Activated naive CD8-positive, alpha-beta T cell (primary cell): ENCODE measurements around the gene GNB5.
"Not testable (repeated sequence)": the region's sequence is repeated elsewhere in the genome, so short reads cannot be mapped to it uniquely, and the experiment has no call there.

Source experiments
- H3K27ac Mint-ChIP-seq: one replicate; pipeline ENCODE4 v1.8.0; 2021; ENCODE audit warnings: mixed read lengths
- H3K27me3 Mint-ChIP-seq: one replicate; pipeline ENCODE4 v1.8.0; 2021; ENCODE audit warnings: mixed read lengths
- H3K36me3 Mint-ChIP-seq: one replicate; pipeline ENCODE4 v1.8.0; 2021; ENCODE audit warnings: mixed read lengths
- H3K4me1 Mint-ChIP-seq: one replicate; pipeline ENCODE4 v1.8.0; 2021; ENCODE audit warnings: low read depth, mixed read lengths
- H3K4me3 Mint-ChIP-seq: one replicate; pipeline ENCODE4 v1.8.0; 2021; ENCODE audit warnings: mild to moderate bottlenecking, mixed read lengths
- H3K9me3 Mint-ChIP-seq: one replicate; pipeline ENCODE4 v1.8.0; 2021; ENCODE audit warnings: low read depth, mixed read lengths

The GNB5 gene

DNA sequence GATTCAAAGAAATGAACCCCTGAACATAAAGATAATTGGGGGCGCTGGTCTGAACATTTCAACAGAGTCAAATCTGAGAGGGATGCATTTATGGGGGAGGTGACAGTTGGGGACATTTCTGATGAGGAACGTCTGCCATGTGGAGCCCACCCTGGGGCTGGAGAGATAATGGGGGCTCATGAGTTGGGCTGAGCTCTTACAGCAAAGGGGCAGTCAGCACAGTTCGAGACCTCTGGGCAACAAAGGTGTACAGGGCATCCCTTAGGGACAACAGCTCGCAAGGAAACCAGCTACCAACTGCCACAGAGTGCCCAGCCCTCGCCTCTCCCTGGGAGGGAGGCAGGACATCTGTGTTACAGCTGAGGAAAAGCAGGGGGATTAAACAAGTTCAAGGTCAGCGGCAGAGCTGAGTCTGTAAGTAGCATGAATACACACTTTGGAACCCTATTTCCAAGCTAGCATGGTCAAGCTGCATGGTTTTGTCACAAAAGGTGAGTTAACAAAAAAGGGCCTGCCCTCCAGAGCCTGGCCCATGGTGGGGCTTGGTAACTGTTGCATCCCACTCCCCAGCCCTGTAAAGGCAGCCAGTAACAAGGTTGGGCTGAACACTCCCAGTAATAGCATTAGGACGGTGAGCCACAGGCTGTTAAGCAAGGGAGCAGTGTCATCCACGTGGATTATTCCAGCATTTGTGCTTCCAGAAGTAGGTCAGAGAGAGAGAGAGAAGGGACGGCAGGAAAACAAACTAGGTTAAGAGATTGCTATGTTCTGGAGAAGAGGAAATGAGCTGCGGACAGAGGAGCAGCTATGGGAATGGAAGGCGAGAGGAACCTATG, 4.3 kb downstream of the GNB5 start:
- peaks cover 2% of the 10 kb centered on the region for H3K4me1 Mint-ChIP-seq
- no peaks in the 10 kb centered on the region for H3K27me3 Mint-ChIP-seq
- no peaks in the 10 kb centered on the region for H3K9me3 Mint-ChIP-seq
- H3K4me3 Mint-ChIP-seq: no peak overlapping the region
- H3K36me3 Mint-ChIP-seq: no peaks in the 10 kb centered on the region
- H3K27ac Mint-ChIP-seq: no peak overlapping the region

- peaks cover 10% of the 10 kb centered on the region for H3K4me1 Mint-ChIP-seq
- H3K36me3 Mint-ChIP-seq: no peaks in the 10 kb centered on the region
- no peak overlapping the region for H3K27ac Mint-ChIP-seq
- no peaks in the 10 kb centered on the region for H3K27me3 Mint-ChIP-seq
- no peak overlapping the region for H3K4me3 Mint-ChIP-seq
- H3K9me3 Mint-ChIP-seq: no peaks in the 10 kb centered on the region
Measured at GRCh38 chr15:52185151-52185561, 6.0 kb downstream of the GNB5 start.

- H3K9me3 Mint-ChIP-seq: no peaks in the 10 kb centered on the region
- H3K27ac Mint-ChIP-seq: no peak overlapping the region
- H3K36me3 Mint-ChIP-seq: no peaks in the 10 kb centered on the region
- H3K27me3 Mint-ChIP-seq: no peaks in the 10 kb centered on the region
- peaks cover 10% of the 10 kb centered on the region for H3K4me1 Mint-ChIP-seq
- H3K4me3 Mint-ChIP-seq: no peak overlapping the region
Measured at GRCh38 chr15:52184721-52185120, 6.5 kb downstream of the GNB5 start.

- Mint-ChIP-seq H3K27me3 (no peaks in the 10 kb centered on the region), H3K36me3 (no peaks in the 10 kb centered on the region), H3K9me3 (no peaks in the 10 kb centered on the region), H3K4me1 (peaks cover 15% of the 10 kb centered on the region), H3K27ac (no peak overlapping the region), H3K4me3 (no peak overlapping the region)
Measured at GRCh38 chr15:52183562-52184173, 7.5 kb downstream of the GNB5 start.

- no peak overlapping the region for H3K4me3 Mint-ChIP-seq
- no peaks in the 10 kb centered on the region for H3K27me3 Mint-ChIP-seq
- no peaks in the 10 kb centered on the region for H3K36me3 Mint-ChIP-seq
- peaks cover 26% of the 10 kb centered on the region for H3K4me1 Mint-ChIP-seq
- no peaks in the 10 kb centered on the region for H3K9me3 Mint-ChIP-seq
- H3K27ac Mint-ChIP-seq: no peak overlapping the region
Measured at GRCh38 chr15:52181938-52182780, 9.0 kb downstream of the GNB5 start.

DNA sequence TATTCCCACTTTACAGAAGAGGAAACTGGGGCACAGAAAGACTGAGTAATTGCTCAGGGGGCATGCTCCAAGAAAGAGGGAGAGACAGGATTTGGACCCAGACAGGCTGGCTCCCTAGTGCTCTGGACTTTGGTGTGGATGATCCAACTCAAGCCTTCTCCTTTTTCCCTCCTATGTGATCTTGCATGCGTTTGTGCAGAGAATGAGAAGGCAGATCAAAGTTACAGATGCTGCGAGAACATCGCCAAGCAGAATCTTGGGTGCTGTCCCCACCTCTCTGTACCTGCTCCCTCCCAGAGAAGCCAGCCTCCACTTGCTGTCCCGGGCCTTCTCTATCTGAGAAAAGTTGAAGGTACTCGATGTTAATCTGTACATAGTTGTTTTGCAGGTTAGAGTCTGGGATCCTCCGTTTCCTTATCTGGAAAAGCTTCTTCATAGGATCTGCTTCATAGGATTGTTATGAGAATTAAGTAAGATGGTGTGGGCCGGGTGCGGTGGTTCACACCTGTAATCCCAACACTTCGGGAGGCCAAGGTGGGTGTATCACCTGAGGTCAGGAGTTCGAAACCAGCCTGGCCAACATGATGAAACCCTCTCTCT, 10.2 kb downstream of the GNB5 start:
- peaks cover 33% of the 10 kb centered on the region for H3K4me1 Mint-ChIP-seq
- no peaks in the 10 kb centered on the region for H3K27me3 Mint-ChIP-seq
- H3K36me3 Mint-ChIP-seq: no peaks in the 10 kb centered on the region
- H3K9me3 Mint-ChIP-seq: no peaks in the 10 kb centered on the region
- peak overlapping the region; percentile 72 for H3K27ac Mint-ChIP-seq
- peak overlapping the region; percentile 86 for H3K4me3 Mint-ChIP-seq

DNA sequence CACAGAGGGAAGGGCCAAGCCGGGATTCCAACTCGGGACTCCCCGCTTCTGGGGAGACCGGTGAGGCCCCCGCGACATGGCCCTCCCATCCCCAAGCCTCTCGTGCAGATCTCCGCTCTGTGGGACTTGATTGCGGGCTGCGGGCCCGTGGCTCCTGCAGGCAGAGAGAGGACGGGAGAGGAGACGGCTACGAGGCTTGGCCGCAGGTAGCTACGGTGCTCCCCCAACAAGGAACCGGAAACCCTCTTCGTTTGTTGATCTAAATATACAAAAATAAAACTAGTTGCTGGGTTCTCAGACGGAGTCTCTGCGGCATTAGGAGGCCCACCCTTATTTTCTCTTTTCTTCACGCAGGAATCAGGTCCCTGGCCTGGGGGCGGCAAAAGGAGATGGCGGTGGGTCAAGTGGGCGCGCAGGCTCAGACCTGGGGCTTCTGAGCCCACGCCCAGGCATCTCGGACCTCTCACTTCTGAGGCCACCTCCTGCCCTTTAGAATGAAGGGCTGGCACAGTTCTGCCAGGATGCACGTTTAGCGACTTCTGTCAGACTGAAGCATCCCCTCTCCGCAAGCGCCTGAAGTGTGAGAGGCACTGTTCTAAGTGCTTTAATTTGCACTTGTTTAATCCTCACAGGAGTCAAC, 10.9 kb downstream of the GNB5 start:
- H3K4me3 Mint-ChIP-seq: peak overlapping the region; percentile 86
- H3K36me3 Mint-ChIP-seq: no peaks in the 10 kb centered on the region
- H3K27me3 Mint-ChIP-seq: no peaks in the 10 kb centered on the region
- no peaks in the 10 kb centered on the region for H3K9me3 Mint-ChIP-seq
- peak overlapping the region; percentile 72 for H3K27ac Mint-ChIP-seq
- peaks cover 33% of the 10 kb centered on the region for H3K4me1 Mint-ChIP-seq

- Mint-ChIP-seq H3K27ac (peak overlapping the region; percentile 95), H3K4me1 (peaks cover 33% of the 10 kb centered on the region), H3K4me3 (peak overlapping the region; percentile 95)
Measured at GRCh38 chr15:52179278-52180195, 11.7 kb downstream of the GNB5 start.

GRCh38 chr15:52178765-52179164, 12.4 kb downstream of the GNB5 start:
- Mint-ChIP-seq H3K4me3 (peak overlapping the region; percentile 95), H3K4me1 (peaks cover 36% of the 10 kb centered on the region), H3K27ac (peak overlapping the region; percentile 95), H3K36me3 (no peaks in the 10 kb centered on the region), H3K9me3 (no peaks in the 10 kb centered on the region), H3K27me3 (no peaks in the 10 kb centered on the region)

More at GRCh38 chr15:52179278-52180195, 11.7 kb downstream of the GNB5 start:
- Mint-ChIP-seq H3K27me3 (no peaks in the 10 kb centered on the region), H3K36me3 (no peaks in the 10 kb centered on the region), H3K9me3 (no peaks in the 10 kb centered on the region)

DNA sequence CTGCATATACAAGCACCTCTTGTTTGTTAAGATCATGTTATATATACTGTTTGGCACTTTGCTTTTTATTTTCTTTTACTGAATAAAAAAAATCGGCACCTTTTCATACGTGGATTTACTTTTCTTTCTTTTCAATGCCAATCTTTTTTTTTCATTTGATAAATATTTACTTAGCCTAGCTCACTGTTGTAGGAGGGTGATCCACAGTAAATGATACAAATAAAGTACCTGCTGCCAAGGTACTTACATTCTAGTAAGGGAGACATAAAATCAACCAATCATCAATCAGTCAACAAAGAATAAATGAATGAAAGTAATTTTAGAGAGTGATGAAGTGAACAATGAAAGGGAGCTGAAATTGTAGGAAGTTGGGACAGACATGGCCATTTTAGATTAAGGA, 18.3 kb downstream of the GNB5 start:
- H3K4me1 Mint-ChIP-seq: peaks cover 51% of the 10 kb centered on the region
- no peaks in the 10 kb centered on the region for H3K9me3 Mint-ChIP-seq
- no peaks in the 10 kb centered on the region for H3K27me3 Mint-ChIP-seq
- peaks cover 2% of the 10 kb centered on the region for H3K36me3 Mint-ChIP-seq
- H3K27ac Mint-ChIP-seq: peak overlapping the region; percentile 2
- no peak overlapping the region for H3K4me3 Mint-ChIP-seq

GRCh38 chr15:52171807-52172206, 19.4 kb downstream of the GNB5 start:
- no peak overlapping the region for H3K27ac Mint-ChIP-seq
- no peak overlapping the region for H3K4me3 Mint-ChIP-seq
- no peaks in the 10 kb centered on the region for H3K27me3 Mint-ChIP-seq
- peaks cover 2% of the 10 kb centered on the region for H3K36me3 Mint-ChIP-seq
- no peaks in the 10 kb centered on the region for H3K9me3 Mint-ChIP-seq
- H3K4me1 Mint-ChIP-seq: peaks cover 50% of the 10 kb centered on the region

- no peaks in the 10 kb centered on the region for H3K9me3 Mint-ChIP-seq
- no peak overlapping the region for H3K4me3 Mint-ChIP-seq
- H3K27ac Mint-ChIP-seq: peak overlapping the region; percentile 77
- peaks cover 49% of the 10 kb centered on the region for H3K4me1 Mint-ChIP-seq
- no peaks in the 10 kb centered on the region for H3K27me3 Mint-ChIP-seq
- H3K36me3 Mint-ChIP-seq: peaks cover 2% of the 10 kb centered on the region
Measured at GRCh38 chr15:52171386-52171785, 19.8 kb downstream of the GNB5 start.

DNA sequence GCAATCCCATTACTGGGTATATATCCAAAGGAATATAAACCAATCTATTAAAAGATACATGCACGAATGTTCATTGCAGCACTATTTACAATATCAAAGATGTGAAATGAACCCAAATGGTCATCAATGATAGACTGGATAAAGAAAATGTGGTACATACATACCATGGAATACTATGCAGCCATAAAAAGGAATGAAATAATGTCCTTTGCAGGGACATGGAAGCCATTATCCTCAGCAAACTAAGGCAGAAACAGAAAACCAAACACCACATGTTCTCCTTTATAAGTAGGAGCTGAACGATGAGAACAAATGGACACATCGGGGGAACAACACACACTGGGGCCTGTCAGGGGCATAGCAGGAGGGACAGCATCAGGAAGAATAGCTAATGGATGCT, 21.0 kb downstream of the GNB5 start:
- not testable (repeated sequence) for H3K4me3 Mint-ChIP-seq, H3K27me3 Mint-ChIP-seq, H3K36me3 Mint-ChIP-seq, H3K9me3 Mint-ChIP-seq, H3K27ac Mint-ChIP-seq
- H3K4me1 Mint-ChIP-seq: peaks cover 59% of the 10 kb centered on the region
